Measurements from ENCODE around the gene HOXB5. TPM values are rescaled to one million over a fixed set of nuclear protein-coding genes. Genes with fewer than 3 reads are reported as not detected.

Gene HOXB5
- total and polyA plus RNA-seq, 2 donors (not counting 1 experiment from before 2014, with no cell fraction given): not detected

DNA sequence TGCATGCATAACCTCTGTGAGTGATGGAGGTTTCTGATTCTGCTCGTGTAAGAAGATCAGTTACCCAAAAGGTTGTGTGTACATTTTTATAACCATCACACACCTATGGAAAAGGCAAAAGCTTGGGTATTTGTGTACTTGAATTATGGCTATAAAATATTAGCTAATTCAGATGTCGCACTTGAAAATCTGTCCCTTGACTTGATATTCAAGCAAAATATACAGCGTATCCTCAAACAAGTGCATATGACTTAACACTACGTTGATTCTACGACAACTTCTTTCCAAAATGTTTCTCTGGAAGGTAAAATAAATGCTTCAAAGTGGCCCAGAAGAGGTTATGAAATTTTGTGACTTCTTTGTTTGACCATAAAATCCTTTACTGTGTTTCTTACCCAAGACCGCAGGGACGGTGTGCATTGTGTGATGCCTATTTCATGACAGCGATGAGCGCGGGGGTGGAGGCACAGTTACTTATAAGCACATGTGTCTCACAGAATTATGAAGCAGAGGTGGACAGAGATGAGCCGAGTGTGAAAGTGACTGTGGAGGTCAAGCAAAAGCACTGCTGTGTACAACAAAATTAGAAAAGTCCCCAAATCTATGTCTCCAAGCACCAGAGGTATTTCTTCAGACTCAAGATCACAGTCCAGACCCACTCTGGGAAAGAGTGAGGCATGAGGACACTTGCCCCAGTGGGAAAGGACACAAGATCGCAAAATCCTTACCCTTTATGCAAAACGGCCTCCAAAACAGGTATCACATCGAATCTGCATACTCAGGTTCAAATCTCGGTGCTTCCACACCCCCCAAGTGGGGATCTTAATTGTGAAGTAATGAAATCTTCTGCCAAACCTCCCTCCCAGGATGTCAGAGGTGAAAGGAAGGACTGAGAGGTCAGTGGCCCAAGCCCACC lies 36.7 kb upstream of the HOXB5 start:
- H3K9ac ChIP-seq (ENCODE audit: low read length): no peak overlapping the region
- H4K20me1 ChIP-seq (ENCODE audit: control insufficient read depth, insufficient read depth, low read length, poor library complexity, severe bottlenecking): no peaks in the 10 kb centered on the region
- 100% methylated on average over 1 of the region's 15 CpGs for WGBS (ENCODE audit: insufficient coverage)
- H3K27ac ChIP-seq (ENCODE audit: low read length in 2 of 2): no peak overlapping the region
- peaks cover 0 to 96% (median 69%) of the 10 kb centered on the region in 4 experiments for H3K27me3 ChIP-seq (replicated peaks in 1 of 4; ENCODE audit: control extremely low read depth in 1 of 4, control insufficient read depth in 3 of 4, insufficient read depth in 4 of 4, low read length in 3 of 4)
- H3K4me3 ChIP-seq (ENCODE audit: control extremely low read depth in 1 of 5, extremely low read depth in 1 of 5, insufficient read depth in 1 of 5, low read depth in 2 of 5, low read length in 4 of 5): no peak overlapping the region
- TF ChIP-seq, protein P1, sequence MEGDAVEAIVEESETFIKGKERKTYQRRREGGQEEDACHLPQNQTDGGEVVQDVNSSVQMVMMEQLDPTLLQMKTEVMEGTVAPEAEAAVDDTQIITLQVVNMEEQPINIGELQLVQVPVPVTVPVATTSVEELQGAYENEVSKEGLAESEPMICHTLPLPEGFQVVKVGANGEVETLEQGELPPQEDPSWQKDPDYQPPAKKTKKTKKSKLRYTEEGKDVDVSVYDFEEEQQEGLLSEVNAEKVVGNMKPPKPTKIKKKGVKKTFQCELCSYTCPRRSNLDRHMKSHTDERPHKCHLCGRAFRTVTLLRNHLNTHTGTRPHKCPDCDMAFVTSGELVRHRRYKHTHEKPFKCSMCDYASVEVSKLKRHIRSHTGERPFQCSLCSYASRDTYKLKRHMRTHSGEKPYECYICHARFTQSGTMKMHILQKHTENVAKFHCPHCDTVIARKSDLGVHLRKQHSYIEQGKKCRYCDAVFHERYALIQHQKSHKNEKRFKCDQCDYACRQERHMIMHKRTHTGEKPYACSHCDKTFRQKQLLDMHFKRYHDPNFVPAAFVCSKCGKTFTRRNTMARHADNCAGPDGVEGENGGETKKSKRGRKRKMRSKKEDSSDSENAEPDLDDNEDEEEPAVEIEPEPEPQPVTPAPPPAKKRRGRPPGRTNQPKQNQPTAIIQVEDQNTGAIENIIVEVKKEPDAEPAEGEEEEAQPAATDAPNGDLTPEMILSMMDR (IDR thresholded peaks at IDR 0.05): no peak
- no peak for TF ChIP-seq EZH2 (IDR thresholded peaks at IDR 0.05; ENCODE audit: borderline replicate concordance, insufficient read depth, low read depth, low read length, poor library complexity, severe bottlenecking)
- no peak overlapping the region for H3K27ac Mint-ChIP-seq
- H3K9me3 ChIP-seq (ENCODE audit: control extremely low read depth in 1 of 3, control insufficient read depth in 2 of 3, insufficient read depth in 1 of 3, low read length in 2 of 3): peaks cover 0 to 15% (median 0%) of the 10 kb centered on the region in 3 donors
- H3K27me3 Mint-ChIP-seq: peaks cover 81% of the 10 kb centered on the region
- H3K79me2 ChIP-seq (ENCODE audit: control insufficient read depth, insufficient read depth, low read length): no peaks in the 10 kb centered on the region
- no peaks in the 10 kb centered on the region for H3K36me3 ChIP-seq (replicated peaks in 1 of 2; ENCODE audit: control extremely low read depth in 1 of 2, control insufficient read depth in 1 of 2, extremely low read depth in 1 of 2, insufficient read depth in 2 of 2, low read length in 1 of 2)
- H3K9me3 Mint-ChIP-seq (ENCODE audit: insufficient read depth): no peaks in the 10 kb centered on the region
- peaks cover 28 to 36% of the 10 kb centered on the region in 2 donors for H3K4me1 ChIP-seq (ENCODE audit: control insufficient read depth in 2 of 2, insufficient read depth in 2 of 2, low read length in 2 of 2)
- H3K4me3 Mint-ChIP-seq: no peak overlapping the region
- CTCF ChIA-PET: interaction anchor here (0.9 to 1.1 kb wide), 3 partner anchors 10 to 322 kb away, joined by 3 to 5 read pairs (median 4); no protein-coding TSS in a partner anchor
- no peak for ATAC-seq (ENCODE audit: low read depth)
- intact Hi-C loops (cut with micrococcal nuclease): no loop called here
- no peak overlapping the region for H2AFZ ChIP-seq (ENCODE audit: insufficient read depth, low read depth, low read length, poor library complexity, severe bottlenecking)
- no peak for DNase-seq
- peaks cover 19% of the 10 kb centered on the region for H3K4me1 Mint-ChIP-seq
- no peak overlapping the region for H3K4me2 ChIP-seq (replicated peaks; ENCODE audit: low read depth, low read length, poor library complexity, severe bottlenecking)
- POLR2A ChIA-PET: no interaction called here

DNA sequence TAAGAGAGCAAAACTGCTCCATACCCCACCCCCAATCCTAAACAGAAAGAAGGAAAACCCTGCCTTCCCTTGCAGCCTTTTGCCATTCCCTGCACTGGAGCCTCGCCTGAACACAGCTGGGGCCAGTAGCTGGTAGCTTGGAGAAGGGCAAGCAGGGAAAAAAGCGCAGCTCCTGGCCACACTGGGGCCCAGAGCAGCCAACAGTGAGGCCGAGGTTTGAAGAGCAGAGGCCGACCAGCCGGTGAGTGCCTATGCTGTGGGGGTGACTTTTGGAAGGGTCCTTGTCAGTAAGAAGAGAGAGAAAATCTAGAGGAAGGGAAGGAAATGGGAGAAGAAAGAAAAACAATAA lies 35.8 kb upstream of the HOXB5 start:
- 84% methylated on average over 4 of the region's 5 CpGs for WGBS (ENCODE audit: insufficient coverage)
- peaks cover 34 to 38% of the 10 kb centered on the region in 2 donors for H3K4me1 ChIP-seq (ENCODE audit: control insufficient read depth in 2 of 2, insufficient read depth in 2 of 2, low read length in 2 of 2)
- peaks cover 23% of the 10 kb centered on the region for H3K4me1 Mint-ChIP-seq
- H3K4me2 ChIP-seq (replicated peaks; ENCODE audit: low read depth, low read length, poor library complexity, severe bottlenecking): no peak overlapping the region
- ChIA-PET POLR2A (no interaction called here), CTCF (interaction anchor here (0.9 to 1.2 kb wide), 5 partner anchors 11 to 367 kb away, joined by 3 to 5 read pairs (median 4); no protein-coding TSS in a partner anchor)
- ATAC-seq (ENCODE audit: low read depth): no peak
- peaks cover 0 to 96% (median 67%) of the 10 kb centered on the region in 4 experiments for H3K27me3 ChIP-seq (replicated peaks in 1 of 4; ENCODE audit: control extremely low read depth in 1 of 4, control insufficient read depth in 3 of 4, insufficient read depth in 4 of 4, low read length in 3 of 4)
- TF ChIP-seq, protein P1 (IDR thresholded peaks at IDR 0.05): no peak
- TF ChIP-seq EZH2 (IDR thresholded peaks at IDR 0.05; ENCODE audit: borderline replicate concordance, insufficient read depth, low read depth, low read length, poor library complexity, severe bottlenecking): no peak
- no peak overlapping the region for H3K4me3 Mint-ChIP-seq
- H3K9ac ChIP-seq (ENCODE audit: low read length): no peak overlapping the region
- H3K27me3 Mint-ChIP-seq: peaks cover 75% of the 10 kb centered on the region
- intact Hi-C loops (cut with micrococcal nuclease): no loop called here
- no peak overlapping the region for H3K27ac ChIP-seq (ENCODE audit: low read length in 2 of 2)
- H3K27ac Mint-ChIP-seq: no peak overlapping the region
- no peaks in the 10 kb centered on the region for H3K9me3 Mint-ChIP-seq (ENCODE audit: insufficient read depth)
- no peak for DNase-seq
- H3K9me3 ChIP-seq (ENCODE audit: control extremely low read depth in 1 of 3, control insufficient read depth in 2 of 3, insufficient read depth in 1 of 3, low read length in 2 of 3): peaks cover 0 to 17% (median 0%) of the 10 kb centered on the region in 3 donors
- H3K79me2 ChIP-seq (ENCODE audit: control insufficient read depth, insufficient read depth, low read length): no peaks in the 10 kb centered on the region
- H3K36me3 ChIP-seq (replicated peaks in 1 of 2; ENCODE audit: control extremely low read depth in 1 of 2, control insufficient read depth in 1 of 2, extremely low read depth in 1 of 2, insufficient read depth in 2 of 2, low read length in 1 of 2): no peaks in the 10 kb centered on the region
- H3K4me3 ChIP-seq (ENCODE audit: control extremely low read depth in 1 of 5, extremely low read depth in 1 of 5, insufficient read depth in 1 of 5, low read depth in 2 of 5, low read length in 4 of 5): no peak overlapping the region
- no peak overlapping the region for H2AFZ ChIP-seq (ENCODE audit: insufficient read depth, low read depth, low read length, poor library complexity, severe bottlenecking)
- no peaks in the 10 kb centered on the region for H4K20me1 ChIP-seq (ENCODE audit: control insufficient read depth, insufficient read depth, low read length, poor library complexity, severe bottlenecking)
